Fibroblast of pulmonary artery (primary cell): ENCODE measurements around the gene OR52I1.

ENCODE experiments used
- DNase-seq: peaks from one replicate; pipeline ENCODE4 v3.0.0-alpha.2; 2010; ENCODE audit warnings: low read depth
- H3K4me3 ChIP-seq: replicated peaks from 2 replicates; pipeline ENCODE4 v1.5.1; 2011; ENCODE audit warnings: low read depth, mild to moderate bottlenecking, control low read depth, low read length, moderate library complexity
- CTCF ChIP-seq: IDR thresholded peaks from 2 replicates; pipeline ENCODE4 v1.5.1; 2011; ENCODE audit warnings: mild to moderate bottlenecking, control low read depth, low read length, inconsistent platforms; ENCODE audit errors: missing control alignments

The OR52I1 gene

GRCh38 chr11:4610258-4610935 lies 16.6 kb downstream of the OR52I1 start:
- TF ChIP-seq CTCF, result no peak

DNA sequence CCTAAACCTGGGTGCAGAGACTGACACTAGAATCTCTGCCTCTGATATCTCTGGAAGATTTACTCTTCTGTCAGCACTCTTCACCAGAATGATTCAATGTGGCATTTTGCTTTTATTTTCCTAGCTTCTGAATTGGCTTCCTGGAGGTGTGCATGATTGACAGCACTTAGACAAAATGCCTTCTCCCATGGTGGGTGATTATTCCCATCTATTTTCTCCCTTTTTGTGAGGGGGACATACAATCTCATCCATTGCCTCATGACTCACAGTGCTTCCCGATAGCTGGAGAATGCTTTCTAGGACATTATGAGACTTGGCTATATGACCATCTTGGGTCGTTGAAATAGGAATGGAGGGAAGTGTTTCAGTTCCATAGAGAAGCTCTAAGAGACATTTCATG lies 18.1 kb downstream of the OR52I1 start:
- no peak overlapping the region for H3K4me3 ChIP-seq
- DNase-seq, result no peak
- TF ChIP-seq CTCF, result no peak

More at GRCh38 chr11:4610258-4610935, 16.6 kb downstream of the OR52I1 start:
- DNase-seq, result peak; percentile 37
- peak overlapping the region; percentile 32 for H3K4me3 ChIP-seq

GRCh38 chr11:4615856-4616444 lies 22.1 kb downstream of the OR52I1 start:
- no peak for TF ChIP-seq CTCF
- no peak for DNase-seq
- no peak overlapping the region for H3K4me3 ChIP-seq

- TF ChIP-seq CTCF, result no peak
- no peak for DNase-seq
- H3K4me3 ChIP-seq, result no peak overlapping the region
These were observed 25.7 kb downstream of the OR52I1 start for GRCh38 chr11:4619514-4619913.

DNA sequence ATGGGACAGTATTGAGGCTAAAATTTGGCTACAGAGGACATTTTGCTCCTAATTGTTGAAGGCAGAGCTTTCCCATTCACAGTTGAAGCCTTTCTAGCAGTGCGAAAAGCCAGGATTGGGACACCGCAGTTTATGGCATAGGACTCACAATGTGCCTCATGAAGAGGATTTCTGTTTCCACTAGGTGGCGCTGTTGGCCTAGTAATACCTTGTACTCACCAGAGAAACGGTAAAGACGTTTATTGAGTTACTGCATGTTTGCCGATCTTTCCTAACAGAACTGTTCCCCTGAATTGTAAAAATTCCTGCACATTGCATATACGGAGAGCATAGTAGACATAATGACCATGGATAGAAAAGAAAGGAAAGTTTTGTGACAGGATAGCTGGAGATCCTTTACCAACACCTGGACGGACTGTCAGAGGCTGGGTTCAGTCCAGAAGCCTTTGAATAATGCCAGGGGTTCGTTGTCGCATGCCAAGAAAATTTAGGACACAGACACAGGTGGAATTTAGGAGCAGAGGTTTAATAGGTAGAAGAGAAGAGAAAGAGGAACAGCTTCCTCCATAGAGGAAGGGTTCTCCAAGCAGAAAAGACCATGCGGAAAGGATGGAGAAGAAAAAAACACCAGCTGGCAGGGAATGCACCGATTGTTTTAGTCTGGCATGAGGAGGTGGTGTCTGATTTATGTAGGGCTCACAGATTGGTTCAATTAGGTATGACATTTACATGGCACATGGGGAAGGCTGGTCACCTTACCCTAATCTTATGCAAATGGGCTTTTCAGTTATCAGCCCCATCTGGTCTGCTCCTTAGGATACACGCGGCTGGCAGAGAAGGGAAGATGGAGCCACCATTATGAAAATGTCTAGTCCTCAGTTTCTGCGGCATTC lies 32.6 kb downstream of the OR52I1 start:
- H3K4me3 ChIP-seq, result no peak overlapping the region
- DNase-seq, result peak; percentile 84
- TF ChIP-seq CTCF, result peak; percentile 71

- no peak for DNase-seq
- no peak for TF ChIP-seq CTCF
- H3K4me3 ChIP-seq, result no peak overlapping the region
These were observed 42.3 kb downstream of the OR52I1 start for GRCh38 chr11:4636136-4636535.
